ENCODE data around the gene ARHGEF26.

Gene ARHGEF26

GRCh38 chr3:154135511-154136173, 14.5 kb downstream of the ARHGEF26 start:
- TF ChIP-seq, protein P1, sequence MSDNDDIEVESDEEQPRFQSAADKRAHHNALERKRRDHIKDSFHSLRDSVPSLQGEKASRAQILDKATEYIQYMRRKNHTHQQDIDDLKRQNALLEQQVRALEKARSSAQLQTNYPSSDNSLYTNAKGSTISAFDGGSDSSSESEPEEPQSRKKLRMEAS (IDR thresholded peaks at IDR 0.05; ENCODE audit: low read depth, low read length): no peak
- no peak for TF ChIP-seq CTCF (IDR thresholded peaks at IDR 0.05; ENCODE audit: low read depth, low read length)
- TF ChIP-seq POLR2A (IDR thresholded peaks at IDR 0.05; ENCODE audit: extremely low read depth, insufficient read length): no peak
- no peak for TF ChIP-seq MYC (IDR thresholded peaks at IDR 0.05; ENCODE audit: low read depth, low read length)
- H3K4me3 ChIP-seq (ENCODE audit: low read depth, low read length): no peak overlapping the region
- no peak for DNase-seq (ENCODE audit: low read depth)

DNA sequence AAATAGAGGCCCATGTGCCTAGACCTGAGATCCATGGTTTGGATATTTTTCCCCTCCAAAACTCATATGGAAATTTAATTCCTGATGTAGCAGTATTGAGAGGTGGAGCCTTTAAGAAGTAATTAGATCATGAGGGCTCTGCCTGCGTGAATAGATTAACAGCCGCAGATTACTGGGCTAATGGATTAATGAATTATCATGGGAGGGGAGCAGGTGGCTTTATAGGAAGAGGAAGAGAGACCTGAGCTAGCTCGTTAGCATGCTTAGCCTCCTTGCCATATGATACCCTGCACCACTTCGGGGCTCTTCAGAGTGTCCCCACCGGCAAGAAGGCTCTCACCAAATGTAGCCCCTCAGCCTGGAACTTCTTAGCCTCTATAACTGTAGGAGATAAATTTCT, 15.8 kb downstream of the ARHGEF26 start:
- no peak for DNase-seq (ENCODE audit: low read depth)
- TF ChIP-seq POLR2A (IDR thresholded peaks at IDR 0.05; ENCODE audit: extremely low read depth, insufficient read length) (no peak), MYC (IDR thresholded peaks at IDR 0.05; ENCODE audit: low read depth, low read length) (no peak), CTCF (IDR thresholded peaks at IDR 0.05; ENCODE audit: low read depth, low read length) (no peak)
- TF ChIP-seq, protein P1 (IDR thresholded peaks at IDR 0.05; ENCODE audit: low read depth, low read length): no peak
- no peak overlapping the region for H3K4me3 ChIP-seq (ENCODE audit: low read depth, low read length)

DNA sequence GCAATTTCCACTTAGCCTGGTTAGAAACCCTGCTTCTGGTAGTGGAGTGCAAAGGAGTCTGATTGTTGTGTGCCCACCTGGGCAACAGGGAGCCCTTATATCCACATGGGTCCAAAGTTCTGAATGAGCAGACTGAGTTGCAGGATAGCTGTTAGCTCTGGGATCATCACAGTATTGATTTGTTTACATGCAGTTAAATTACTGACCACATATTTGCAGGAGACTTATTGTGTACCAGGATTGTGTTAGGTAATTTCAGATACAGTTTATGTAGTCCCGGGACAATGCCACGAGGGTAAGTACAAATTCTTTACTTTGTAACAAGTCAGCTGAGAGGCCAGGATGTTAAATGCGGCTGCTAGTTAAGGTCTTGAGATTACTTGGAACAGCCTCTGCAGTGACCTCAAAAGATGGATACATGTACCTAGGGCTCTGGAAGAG, 18.8 kb downstream of the ARHGEF26 start:
- no peak for DNase-seq (ENCODE audit: low read depth)
- TF ChIP-seq MYC (IDR thresholded peaks at IDR 0.05; ENCODE audit: low read depth, low read length) (no peak), CTCF (IDR thresholded peaks at IDR 0.05; ENCODE audit: low read depth, low read length) (no peak), POLR2A (IDR thresholded peaks at IDR 0.05; ENCODE audit: extremely low read depth, insufficient read length) (no peak)
- TF ChIP-seq, protein P1 (IDR thresholded peaks at IDR 0.05; ENCODE audit: low read depth, low read length): no peak
- no peak overlapping the region for H3K4me3 ChIP-seq (ENCODE audit: low read depth, low read length)

DNA sequence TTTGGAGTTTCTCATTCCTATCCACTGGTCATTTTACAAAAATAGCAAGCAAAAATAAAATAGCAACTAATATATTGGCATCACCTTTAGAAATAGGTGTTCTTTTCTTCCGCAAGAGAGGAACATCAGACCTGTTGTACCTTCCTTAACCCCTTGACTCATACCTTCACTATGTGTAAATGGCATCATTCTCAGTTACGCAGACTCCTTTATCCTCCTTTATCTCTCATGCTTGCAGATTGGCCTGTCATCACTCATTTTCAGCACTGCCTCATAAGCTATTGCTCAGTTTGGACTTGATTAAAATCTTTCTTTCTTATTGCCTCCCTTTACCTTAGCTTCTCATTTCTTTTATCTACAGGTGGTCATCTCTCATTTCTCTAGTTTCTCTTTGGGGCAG, 21.4 kb downstream of the ARHGEF26 start:
- no peak for TF ChIP-seq CTCF (IDR thresholded peaks at IDR 0.05; ENCODE audit: low read depth, low read length)
- TF ChIP-seq POLR2A (IDR thresholded peaks at IDR 0.05; ENCODE audit: extremely low read depth, insufficient read length): no peak
- TF ChIP-seq, protein P1 (IDR thresholded peaks at IDR 0.05; ENCODE audit: low read depth, low read length): no peak
- TF ChIP-seq MYC (IDR thresholded peaks at IDR 0.05; ENCODE audit: low read depth, low read length): no peak
- DNase-seq (ENCODE audit: low read depth): no peak
- H3K4me3 ChIP-seq (ENCODE audit: low read depth, low read length): no peak overlapping the region

- no peak for DNase-seq (ENCODE audit: low read depth)
- TF ChIP-seq POLR2A (IDR thresholded peaks at IDR 0.05; ENCODE audit: extremely low read depth, insufficient read length): no peak
- TF ChIP-seq CTCF (IDR thresholded peaks at IDR 0.05; ENCODE audit: low read depth, low read length): no peak
- TF ChIP-seq, protein P1 (IDR thresholded peaks at IDR 0.05; ENCODE audit: low read depth, low read length): no peak
Observed at GRCh38 chr3:154143873-154144272, 22.7 kb downstream of the ARHGEF26 start.

More at GRCh38 chr3:154143873-154144272, 22.7 kb downstream of the ARHGEF26 start:
- H3K4me3 ChIP-seq (ENCODE audit: low read depth, low read length): no peak overlapping the region
